HL-60 (cell line): ENCODE results near the gene COX7B2.

Experiments used
- DNase-seq, 2 experiments: peaks; one replicate each; pipeline ENCODE4 v3.0.0-alpha.2; 2010 to 2020; ENCODE audit warnings: low read depth in 1 of 2, low spot score in 1 of 2
- H3K27ac ChIP-seq: fragments of 250-450 bp; sonication (Bioruptor Pico); replicated peaks from 2 replicates; pipeline ENCODE4 v1.5.1; 2020; ENCODE audit warnings: mild to moderate bottlenecking, moderate library complexity
- H3K27me3 ChIP-seq: fragments of 250-450 bp; sonication (Bioruptor Pico); 2 replicates; pipeline ENCODE4 v1.5.1; 2021; ENCODE audit warnings: mild to moderate bottlenecking, moderate library complexity; ENCODE audit not compliant: insufficient read depth, poor library complexity, severe bottlenecking
- H3K4me3 ChIP-seq: replicated peaks from 2 replicates; pipeline ENCODE4 v1.5.1; 2011; ENCODE audit warnings: mild to moderate bottlenecking, control low read depth, low read length; ENCODE audit not compliant: insufficient read depth
- CTCF ChIP-seq: IDR thresholded peaks from one replicate; pipeline ENCODE4 v1.5.1; 2011; ENCODE audit warnings: low read length, control low read depth, inconsistent platforms; ENCODE audit not compliant: insufficient read depth
- GABPA ChIP-seq: IDR thresholded peaks from 2 replicates; pipeline ENCODE4 v1.6.1; 2012; ENCODE audit warnings: low read depth
- POLR2AphosphoS5 ChIP-seq: IDR thresholded peaks from 2 replicates; pipeline ENCODE4 v1.6.1; 2012; ENCODE audit warnings: low read depth
- SPI1 ChIP-seq: IDR thresholded peaks from 2 replicates; pipeline ENCODE4 v1.6.1; 2012; ENCODE audit warnings: low read depth, mild to moderate bottlenecking, borderline replicate concordance
- TF ChIP-seq, protein P1 (sequence below): IDR thresholded peaks from 2 replicates; pipeline ENCODE4 v1.6.1; 2012; ENCODE audit warnings: low read depth; ENCODE audit not compliant: insufficient replicate concordance

Gene COX7B2

GRCh38 chr4:46890056-46890455, 19.0 kb downstream of the COX7B2 start:
- H3K27ac ChIP-seq = no peak overlapping the region
- no peaks in the 10 kb centered on the region for H3K27me3 ChIP-seq

GRCh38 chr4:46889410-46889809, 19.6 kb downstream of the COX7B2 start:
- no peak for TF ChIP-seq SPI1
- no peak for TF ChIP-seq CTCF
- TF ChIP-seq, protein P1, sequence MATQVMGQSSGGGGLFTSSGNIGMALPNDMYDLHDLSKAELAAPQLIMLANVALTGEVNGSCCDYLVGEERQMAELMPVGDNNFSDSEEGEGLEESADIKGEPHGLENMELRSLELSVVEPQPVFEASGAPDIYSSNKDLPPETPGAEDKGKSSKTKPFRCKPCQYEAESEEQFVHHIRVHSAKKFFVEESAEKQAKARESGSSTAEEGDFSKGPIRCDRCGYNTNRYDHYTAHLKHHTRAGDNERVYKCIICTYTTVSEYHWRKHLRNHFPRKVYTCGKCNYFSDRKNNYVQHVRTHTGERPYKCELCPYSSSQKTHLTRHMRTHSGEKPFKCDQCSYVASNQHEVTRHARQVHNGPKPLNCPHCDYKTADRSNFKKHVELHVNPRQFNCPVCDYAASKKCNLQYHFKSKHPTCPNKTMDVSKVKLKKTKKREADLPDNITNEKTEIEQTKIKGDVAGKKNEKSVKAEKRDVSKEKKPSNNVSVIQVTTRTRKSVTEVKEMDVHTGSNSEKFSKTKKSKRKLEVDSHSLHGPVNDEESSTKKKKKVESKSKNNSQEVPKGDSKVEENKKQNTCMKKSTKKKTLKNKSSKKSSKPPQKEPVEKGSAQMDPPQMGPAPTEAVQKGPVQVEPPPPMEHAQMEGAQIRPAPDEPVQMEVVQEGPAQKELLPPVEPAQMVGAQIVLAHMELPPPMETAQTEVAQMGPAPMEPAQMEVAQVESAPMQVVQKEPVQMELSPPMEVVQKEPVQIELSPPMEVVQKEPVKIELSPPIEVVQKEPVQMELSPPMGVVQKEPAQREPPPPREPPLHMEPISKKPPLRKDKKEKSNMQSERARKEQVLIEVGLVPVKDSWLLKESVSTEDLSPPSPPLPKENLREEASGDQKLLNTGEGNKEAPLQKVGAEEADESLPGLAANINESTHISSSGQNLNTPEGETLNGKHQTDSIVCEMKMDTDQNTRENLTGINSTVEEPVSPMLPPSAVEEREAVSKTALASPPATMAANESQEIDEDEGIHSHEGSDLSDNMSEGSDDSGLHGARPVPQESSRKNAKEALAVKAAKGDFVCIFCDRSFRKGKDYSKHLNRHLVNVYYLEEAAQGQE = no peak
- no peak for TF ChIP-seq GABPA
- no peak for TF ChIP-seq POLR2AphosphoS5
- DNase-seq = no peak

More at GRCh38 chr4:46890056-46890455, 19.0 kb downstream of the COX7B2 start:
- no peak for DNase-seq
- no peak overlapping the region for H3K4me3 ChIP-seq
- no peak for TF ChIP-seq CTCF
- no peak for TF ChIP-seq GABPA
- TF ChIP-seq POLR2AphosphoS5 = no peak
- no peak for TF ChIP-seq SPI1
- TF ChIP-seq, protein P1 = no peak

DNA sequence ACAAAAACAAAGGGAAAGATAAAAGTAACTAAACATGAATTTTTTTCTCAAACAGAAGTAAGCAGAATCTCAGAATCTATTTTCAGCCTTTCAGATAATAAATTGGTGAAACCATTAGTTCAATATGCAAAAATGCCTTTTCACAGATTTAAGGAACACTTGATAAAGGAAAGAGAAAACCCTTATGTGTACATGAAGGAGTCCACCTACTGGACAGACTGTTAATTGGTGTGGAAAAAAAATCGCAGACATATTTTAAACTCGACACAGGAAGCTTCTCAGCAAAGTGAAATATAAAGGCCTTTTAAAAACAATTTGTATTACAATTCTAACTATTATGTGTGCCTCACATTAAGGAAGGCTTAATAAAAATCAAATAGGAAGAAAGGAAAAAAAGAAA, 22.3 kb downstream of the COX7B2 start:
- Histone ChIP-seq H3K27ac (no peak overlapping the region), H3K27me3 (no peaks in the 10 kb centered on the region), H3K4me3 (no peak overlapping the region)
- DNase-seq = no peak
- TF ChIP-seq CTCF (no peak), POLR2AphosphoS5 (no peak), GABPA (no peak), SPI1 (no peak)
- TF ChIP-seq, protein P1 = no peak

More at GRCh38 chr4:46889410-46889809, 19.6 kb downstream of the COX7B2 start:
- no peak overlapping the region for H3K27ac ChIP-seq
- no peak overlapping the region for H3K4me3 ChIP-seq
- H3K27me3 ChIP-seq = no peaks in the 10 kb centered on the region
